ENCODE results near the gene HIP1R.
"Not testable (repeated sequence)": the region's sequence is repeated elsewhere in the genome, so short reads cannot be mapped to it uniquely, and the experiment has no call there.

The HIP1R gene

DNA sequence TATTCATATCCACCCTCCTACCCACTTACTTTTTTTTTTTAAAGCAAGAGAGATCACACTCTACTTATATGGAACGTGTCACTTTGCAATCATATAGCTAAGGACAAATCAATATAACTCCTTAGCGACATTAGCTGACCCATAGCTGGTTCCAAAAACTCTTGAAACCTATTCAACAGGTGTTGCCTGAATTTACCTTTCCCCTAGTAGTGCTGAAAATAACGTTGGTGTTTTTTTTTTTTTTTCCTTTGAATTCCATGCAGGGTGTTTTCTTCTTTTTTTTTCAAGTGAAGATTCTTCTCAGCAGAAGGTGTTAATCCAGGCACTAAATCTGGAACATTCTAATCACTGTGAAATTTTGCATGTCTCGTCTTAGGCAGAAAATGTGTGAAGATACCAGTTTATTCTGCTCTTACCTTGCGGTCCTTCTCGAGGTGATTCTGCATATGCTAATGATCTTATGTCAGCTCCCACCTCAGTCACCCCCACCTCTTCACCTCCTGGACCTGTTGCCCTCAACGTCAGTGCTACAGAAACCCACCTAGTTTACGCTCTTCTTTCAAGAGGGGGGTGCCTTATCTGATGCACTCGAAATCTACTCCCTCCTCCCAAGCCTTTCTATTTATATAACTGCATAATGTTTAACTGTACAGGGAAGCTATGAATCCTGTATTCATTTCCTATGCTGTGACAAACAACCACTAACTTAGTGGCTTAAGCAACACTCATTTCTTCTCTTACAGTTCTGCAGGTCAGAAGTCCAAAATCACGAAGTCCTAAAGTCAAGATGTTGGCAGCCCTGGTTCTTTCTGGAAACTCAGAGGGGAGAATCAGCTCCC, 67.8 kb downstream of the HIP1R start:
- H3K27ac ChIP-seq = no peak overlapping the region
- TF ChIP-seq CTCF (conservative IDR thresholded peaks at IDR 0.05) = no peak

DNA sequence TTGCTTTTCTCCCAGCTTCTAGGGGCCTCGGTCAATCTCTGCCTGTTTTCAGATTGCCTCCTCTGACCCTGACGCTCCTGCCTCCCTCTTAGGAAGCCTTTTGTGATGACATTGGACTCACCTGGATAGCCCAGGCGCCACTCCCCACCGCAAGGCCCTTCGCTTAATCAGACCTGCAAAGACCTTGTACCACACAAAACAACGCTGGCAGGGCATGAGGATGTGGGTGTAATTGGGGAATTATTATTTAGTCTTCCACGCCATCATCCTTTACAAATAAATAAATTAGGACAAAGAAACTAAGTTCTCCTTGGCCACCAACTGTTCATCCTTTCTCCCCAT, 68.4 kb downstream of the HIP1R start:
- TF ChIP-seq CTCF (conservative IDR thresholded peaks at IDR 0.05) = no peak
- no peak overlapping the region for H3K27ac ChIP-seq

DNA sequence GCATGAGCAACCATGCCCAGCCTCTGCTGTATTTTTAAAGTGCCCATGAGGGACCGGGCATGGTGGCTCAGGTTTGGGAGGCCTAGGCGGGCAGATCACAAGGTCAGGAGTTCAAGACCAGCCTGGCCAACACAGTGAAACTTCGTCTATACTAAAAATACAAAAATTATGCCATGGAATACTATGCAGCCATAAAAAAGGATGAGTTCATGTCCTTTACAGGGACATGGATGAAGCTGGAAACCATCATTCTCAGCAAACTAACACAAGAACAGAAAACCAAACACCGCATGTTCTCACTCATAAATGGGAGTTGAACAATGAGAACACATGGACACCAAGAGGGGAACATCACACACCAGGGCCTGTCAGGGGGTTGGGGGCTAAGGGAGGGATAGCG, 70.0 kb downstream of the HIP1R start:
- not testable (repeated sequence) for H3K27ac ChIP-seq

GRCh38 chr12:122908915-122909314, 73.7 kb downstream of the HIP1R start:
- no peak overlapping the region for H3K27ac ChIP-seq
- no peak for TF ChIP-seq CTCF (conservative IDR thresholded peaks at IDR 0.05)

DNA sequence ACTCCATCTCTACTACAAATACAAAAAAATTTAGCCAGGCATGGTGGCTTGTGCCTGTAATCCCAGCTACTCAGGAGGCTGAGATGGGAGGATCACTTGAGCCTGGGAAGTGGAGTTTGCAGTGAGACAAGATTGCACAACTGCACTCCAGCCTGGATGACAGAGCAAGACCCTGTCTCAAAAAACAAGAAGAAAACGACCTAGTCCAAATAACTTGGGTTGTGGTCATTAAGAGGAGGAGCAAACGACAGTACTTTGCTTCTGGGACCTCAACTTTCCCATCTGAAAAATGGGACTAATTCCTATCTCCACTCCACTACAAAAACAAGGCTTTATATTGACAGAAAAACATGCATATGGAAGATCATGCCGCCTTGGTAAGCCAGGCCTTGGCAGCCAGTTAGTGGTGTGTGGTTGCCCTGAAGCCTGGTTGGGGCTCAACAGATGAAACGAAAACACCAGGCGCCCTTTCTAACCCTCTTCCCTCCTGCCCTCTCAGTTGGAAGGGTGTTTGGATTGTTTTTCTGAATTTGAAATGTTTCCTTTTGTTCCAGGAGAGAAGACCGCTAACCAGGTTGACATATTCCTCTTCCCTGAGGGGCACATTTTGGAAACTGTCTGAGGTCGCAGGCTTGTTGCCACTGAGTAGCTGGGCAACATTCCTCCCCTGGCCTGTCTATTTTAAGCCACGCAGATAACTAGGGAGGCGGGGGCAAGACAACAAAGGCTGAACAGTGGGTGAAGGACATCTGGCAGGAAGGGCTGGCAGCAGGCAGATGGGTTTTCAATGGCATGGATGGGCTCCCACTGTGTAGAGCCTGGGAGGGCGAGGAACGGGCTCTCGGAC, 74.4 kb downstream of the HIP1R start:
- TF ChIP-seq CTCF (conservative IDR thresholded peaks at IDR 0.05) = no peak
- no peak overlapping the region for H3K27ac ChIP-seq

Data from VCaP (cell line).